Loucy (cell line): ENCODE data around the gene CCDC188.

Experiments used
- CTCF ChIP-seq: fragments of 200-600 bp; sonication (generic); conservative IDR thresholded peaks from 2 replicates; pipeline ENCODE4 v1.5.1; 2014; ENCODE audit warnings: mild to moderate bottlenecking, antibody characterized with exemption, low read length
- EZH2phosphoT487 ChIP-seq: fragments of 200-600 bp; IDR thresholded peaks from 2 replicates; pipeline ENCODE4 v1.6.1; 2018; ENCODE audit warnings: antibody characterized with exemption, mild to moderate bottlenecking, moderate library complexity, borderline replicate concordance

DNA sequence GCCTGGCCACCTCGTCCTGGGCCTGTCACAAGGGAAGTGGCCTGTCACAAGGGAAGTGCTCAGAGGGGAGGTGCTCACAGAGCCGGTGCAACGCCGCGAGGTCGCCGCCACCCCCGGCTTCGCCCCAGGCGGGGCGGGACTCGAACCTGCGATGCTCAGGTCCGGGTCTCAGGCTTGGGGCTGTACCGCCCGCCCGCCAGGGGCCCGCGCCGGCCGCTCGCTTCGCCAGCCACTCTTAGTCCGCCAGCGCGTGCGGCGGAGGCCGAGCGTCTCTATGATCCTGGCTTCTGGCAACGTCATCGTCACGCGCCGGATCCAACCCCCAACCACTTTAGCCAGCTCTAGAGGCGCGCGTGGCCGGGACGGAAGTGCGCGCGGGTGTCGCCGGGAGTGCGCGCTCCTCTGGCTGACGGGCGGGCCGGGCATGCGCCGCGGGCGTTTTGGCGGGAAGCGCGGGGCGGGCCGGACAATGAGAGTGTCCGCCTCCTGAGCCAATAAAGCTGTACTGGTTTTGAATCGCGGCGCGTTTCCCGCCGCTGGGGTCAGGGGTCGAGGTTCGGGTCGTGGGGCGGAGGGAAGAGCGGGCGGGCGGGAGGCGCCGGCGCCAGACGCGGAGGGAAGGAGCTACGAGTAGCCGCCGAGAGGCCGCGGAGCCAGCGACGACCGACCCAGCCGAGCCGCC, 33.8 kb downstream of the CCDC188 start, which contains the start of gene TRMT2A:
- peak; percentile 42 for TF ChIP-seq CTCF
- TF ChIP-seq EZH2phosphoT487 = no peak
